PC-9 (cell line): Measurements from ENCODE around the gene NCAN.

Experiments
- CTCF ChIP-seq: fragments of 200-600 bp; sonication (generic); conservative IDR thresholded peaks from 2 replicates; pipeline ENCODE4 v1.6.1; 2017; ENCODE audit warnings: mixed run types, antibody characterized with exemption, mild to moderate bottlenecking, moderate library complexity
- EZH2 ChIP-seq: fragments of 200-600 bp; sonication (generic); IDR thresholded peaks from 2 replicates; pipeline ENCODE4 v1.8.0; 2017; ENCODE audit warnings: antibody characterized with exemption, low read depth

GRCh38 chr19:19185853-19186740, 25.7 kb upstream of the NCAN start:
- TF ChIP-seq CTCF (peak; percentile 86), EZH2 (no peak)
